ENCODE measurements around the gene GALNS.

Gene GALNS

GRCh38 chr16:88874938-88875599 lies 18.3 kb upstream of the GALNS start:
- no peak overlapping the region for H3K27ac ChIP-seq (ENCODE audit: insufficient read depth, low read depth, low read length, poor library complexity, severe bottlenecking)
- no peaks in the 10 kb centered on the region for H3K27me3 ChIP-seq (ENCODE audit: control insufficient read depth, insufficient read depth, low read length, poor library complexity, severe bottlenecking)
- H3K4me1 ChIP-seq (ENCODE audit: control insufficient read depth, insufficient read depth, low read length) = no peaks in the 10 kb centered on the region
- H3K9me3 ChIP-seq (ENCODE audit: control insufficient read depth, low read length) = no peaks in the 10 kb centered on the region
- H3K4me3 ChIP-seq (ENCODE audit: insufficient read depth, low read depth, low read length) = no peak overlapping the region
- no peaks in the 10 kb centered on the region for H3K36me3 ChIP-seq (ENCODE audit: control insufficient read depth, insufficient read depth, low read length)
- 94 to 95% methylated on average over 34 of the region's 34 CpGs for WGBS, 2 experiments

GRCh38 chr16:88872650-88873331 lies 16.0 kb upstream of the GALNS start:
- WGBS, 2 experiments = 91 to 93% methylated on average over 25 of the region's 25 CpGs
- no peaks in the 10 kb centered on the region for H3K27me3 ChIP-seq (ENCODE audit: control insufficient read depth, insufficient read depth, low read length, poor library complexity, severe bottlenecking)
- H3K9me3 ChIP-seq (ENCODE audit: control insufficient read depth, low read length) = no peaks in the 10 kb centered on the region
- H3K27ac ChIP-seq (ENCODE audit: insufficient read depth, low read depth, low read length, poor library complexity, severe bottlenecking) = no peak overlapping the region
- H3K4me1 ChIP-seq (ENCODE audit: control insufficient read depth, insufficient read depth, low read length) = no peaks in the 10 kb centered on the region
- H3K4me3 ChIP-seq (ENCODE audit: insufficient read depth, low read depth, low read length) = no peak overlapping the region
- no peaks in the 10 kb centered on the region for H3K36me3 ChIP-seq (ENCODE audit: control insufficient read depth, insufficient read depth, low read length)

GRCh38 chr16:88871730-88872416 lies 15.1 kb upstream of the GALNS start:
- Histone ChIP-seq H3K27ac (ENCODE audit: insufficient read depth, low read depth, low read length, poor library complexity, severe bottlenecking) (no peak overlapping the region), H3K4me1 (ENCODE audit: control insufficient read depth, insufficient read depth, low read length) (no peaks in the 10 kb centered on the region), H3K36me3 (ENCODE audit: control insufficient read depth, insufficient read depth, low read length) (no peaks in the 10 kb centered on the region), H3K9me3 (ENCODE audit: control insufficient read depth, low read length) (no peaks in the 10 kb centered on the region), H3K27me3 (ENCODE audit: control insufficient read depth, insufficient read depth, low read length, poor library complexity, severe bottlenecking) (no peaks in the 10 kb centered on the region), H3K4me3 (ENCODE audit: insufficient read depth, low read depth, low read length) (no peak overlapping the region)
- WGBS, 2 experiments = 90 to 91% methylated on average over 16 to 17 of the region's 21 CpGs

- no peak overlapping the region for H3K27ac ChIP-seq (ENCODE audit: insufficient read depth, low read depth, low read length, poor library complexity, severe bottlenecking)
- H3K4me1 ChIP-seq (ENCODE audit: control insufficient read depth, insufficient read depth, low read length) = no peaks in the 10 kb centered on the region
- no peaks in the 10 kb centered on the region for H3K27me3 ChIP-seq (ENCODE audit: control insufficient read depth, insufficient read depth, low read length, poor library complexity, severe bottlenecking)
- no peak overlapping the region for H3K4me3 ChIP-seq (ENCODE audit: insufficient read depth, low read depth, low read length)
- WGBS, 2 experiments = 89 to 91% methylated on average over 8 of the region's 8 CpGs
- no peaks in the 10 kb centered on the region for H3K9me3 ChIP-seq (ENCODE audit: control insufficient read depth, low read length)
- no peaks in the 10 kb centered on the region for H3K36me3 ChIP-seq (ENCODE audit: control insufficient read depth, insufficient read depth, low read length)
Observed at GRCh38 chr16:88871349-88871702, 14.6 kb upstream of the GALNS start.

GRCh38 chr16:88870608-88871348 lies 14.0 kb upstream of the GALNS start:
- no peak overlapping the region for H3K27ac ChIP-seq (ENCODE audit: insufficient read depth, low read depth, low read length, poor library complexity, severe bottlenecking)
- no peaks in the 10 kb centered on the region for H3K27me3 ChIP-seq (ENCODE audit: control insufficient read depth, insufficient read depth, low read length, poor library complexity, severe bottlenecking)
- H3K4me1 ChIP-seq (ENCODE audit: control insufficient read depth, insufficient read depth, low read length) = no peaks in the 10 kb centered on the region
- H3K9me3 ChIP-seq (ENCODE audit: control insufficient read depth, low read length) = no peaks in the 10 kb centered on the region
- WGBS, 2 experiments = 86 to 88% methylated on average over 37 of the region's 37 CpGs
- H3K4me3 ChIP-seq (ENCODE audit: insufficient read depth, low read depth, low read length) = no peak overlapping the region
- no peaks in the 10 kb centered on the region for H3K36me3 ChIP-seq (ENCODE audit: control insufficient read depth, insufficient read depth, low read length)

GRCh38 chr16:88869673-88869980 lies 12.9 kb upstream of the GALNS start:
- no peaks in the 10 kb centered on the region for H3K4me1 ChIP-seq (ENCODE audit: control insufficient read depth, insufficient read depth, low read length)
- no peaks in the 10 kb centered on the region for H3K9me3 ChIP-seq (ENCODE audit: control insufficient read depth, low read length)
- no peak overlapping the region for H3K4me3 ChIP-seq (ENCODE audit: insufficient read depth, low read depth, low read length)
- no peaks in the 10 kb centered on the region for H3K36me3 ChIP-seq (ENCODE audit: control insufficient read depth, insufficient read depth, low read length)
- WGBS, 2 experiments = 91% methylated on average over 9 of the region's 9 CpGs
- H3K27ac ChIP-seq (ENCODE audit: insufficient read depth, low read depth, low read length, poor library complexity, severe bottlenecking) = no peak overlapping the region
- H3K27me3 ChIP-seq (ENCODE audit: control insufficient read depth, insufficient read depth, low read length, poor library complexity, severe bottlenecking) = no peaks in the 10 kb centered on the region

- Histone ChIP-seq H3K4me3 (ENCODE audit: insufficient read depth, low read depth, low read length) (no peak overlapping the region), H3K4me1 (ENCODE audit: control insufficient read depth, insufficient read depth, low read length) (no peaks in the 10 kb centered on the region), H3K27me3 (ENCODE audit: control insufficient read depth, insufficient read depth, low read length, poor library complexity, severe bottlenecking) (no peaks in the 10 kb centered on the region), H3K27ac (ENCODE audit: insufficient read depth, low read depth, low read length, poor library complexity, severe bottlenecking) (no peak overlapping the region), H3K9me3 (ENCODE audit: control insufficient read depth, low read length) (no peaks in the 10 kb centered on the region), H3K36me3 (ENCODE audit: control insufficient read depth, insufficient read depth, low read length) (no peaks in the 10 kb centered on the region)
- WGBS, 2 experiments = 91 to 93% methylated on average over 27 of the region's 27 CpGs
Observed at GRCh38 chr16:88868974-88869672, 12.4 kb upstream of the GALNS start.

- Histone ChIP-seq H3K36me3 (ENCODE audit: control insufficient read depth, insufficient read depth, low read length) (no peaks in the 10 kb centered on the region), H3K27ac (ENCODE audit: insufficient read depth, low read depth, low read length, poor library complexity, severe bottlenecking) (no peak overlapping the region), H3K9me3 (ENCODE audit: control insufficient read depth, low read length) (no peaks in the 10 kb centered on the region), H3K4me1 (ENCODE audit: control insufficient read depth, insufficient read depth, low read length) (no peaks in the 10 kb centered on the region), H3K4me3 (ENCODE audit: insufficient read depth, low read depth, low read length) (no peak overlapping the region), H3K27me3 (ENCODE audit: control insufficient read depth, insufficient read depth, low read length, poor library complexity, severe bottlenecking) (no peaks in the 10 kb centered on the region)
- WGBS, 2 experiments = 92 to 93% methylated on average over 24 of the region's 24 CpGs
Observed at GRCh38 chr16:88867581-88868246, 11.0 kb upstream of the GALNS start.

GRCh38 chr16:88866151-88866920 lies 9.6 kb upstream of the GALNS start, which contains the start of gene PABPN1L:
Gene PABPN1L (minus strand): TSS chr16:88866660. CDS start chr16:88866606, 54 bp downstream.
- Histone ChIP-seq H3K36me3 (ENCODE audit: control insufficient read depth, insufficient read depth, low read length) (no peaks in the 10 kb centered on the region), H3K27me3 (ENCODE audit: control insufficient read depth, insufficient read depth, low read length, poor library complexity, severe bottlenecking) (no peaks in the 10 kb centered on the region), H3K27ac (ENCODE audit: insufficient read depth, low read depth, low read length, poor library complexity, severe bottlenecking) (no peak within 1 kb of the TSS), H3K4me1 (ENCODE audit: control insufficient read depth, insufficient read depth, low read length) (no peaks in the 10 kb centered on the region), H3K9me3 (ENCODE audit: control insufficient read depth, low read length) (no peaks in the 10 kb centered on the region), H3K4me3 (ENCODE audit: insufficient read depth, low read depth, low read length) (no peak within 1 kb of the TSS)
- WGBS, 2 experiments = 86 to 87% methylated on average over 20 of the region's 20 CpGs

All from ectodermal cell (in vitro differentiated cells).